ENCODE measurements around the gene ATG2B. TPM values are rescaled to one million over a fixed set of nuclear protein-coding genes. Genes with fewer than 3 reads are reported as not detected.

ATG2B gene
- total RNA-seq, 1 donor from 2014 or later = 19.9 TPM

GRCh38 chr14:96238676-96239265 lies 124.4 kb downstream of the ATG2B start:
- DNase-seq (ENCODE audit: extremely low spot score, unreplicated experiment) = no peak
- Mint-ChIP-seq H3K27ac (no peak overlapping the region), H3K27me3 (no peaks in the 10 kb centered on the region), H3K4me3 (no peak overlapping the region), H3K4me1 (ENCODE audit: unreplicated experiment) (no peaks in the 10 kb centered on the region), H3K9me3 (peaks cover under 1% of the 10 kb centered on the region), H3K36me3 (peaks cover 3% of the 10 kb centered on the region)
- no peak for TF ChIP-seq CTCF (conservative IDR thresholded peaks at IDR 0.05)

GRCh38 chr14:96237641-96238040 lies 125.5 kb downstream of the ATG2B start:
- Mint-ChIP-seq H3K36me3 (peaks cover 3% of the 10 kb centered on the region), H3K9me3 (no peaks in the 10 kb centered on the region), H3K4me1 (ENCODE audit: unreplicated experiment) (no peaks in the 10 kb centered on the region), H3K27me3 (no peaks in the 10 kb centered on the region), H3K4me3 (no peak overlapping the region), H3K27ac (no peak overlapping the region)
- TF ChIP-seq CTCF (conservative IDR thresholded peaks at IDR 0.05) = no peak
- no peak for DNase-seq (ENCODE audit: extremely low spot score, unreplicated experiment)

- Mint-ChIP-seq H3K4me3 (no peak overlapping the region), H3K36me3 (no peaks in the 10 kb centered on the region), H3K27ac (no peak overlapping the region), H3K9me3 (no peaks in the 10 kb centered on the region), H3K4me1 (ENCODE audit: unreplicated experiment) (no peaks in the 10 kb centered on the region), H3K27me3 (no peaks in the 10 kb centered on the region)
- DNase-seq (ENCODE audit: extremely low spot score, unreplicated experiment) = no peak
- no peak for TF ChIP-seq CTCF (conservative IDR thresholded peaks at IDR 0.05)
These were observed 127.7 kb downstream of the ATG2B start for GRCh38 chr14:96235426-96235825.

GRCh38 chr14:96233661-96234060 lies 129.5 kb downstream of the ATG2B start:
- Mint-ChIP-seq H3K36me3 (no peaks in the 10 kb centered on the region), H3K4me3 (no peak overlapping the region), H3K27ac (no peak overlapping the region), H3K27me3 (no peaks in the 10 kb centered on the region), H3K4me1 (ENCODE audit: unreplicated experiment) (no peaks in the 10 kb centered on the region), H3K9me3 (no peaks in the 10 kb centered on the region)
- DNase-seq (ENCODE audit: extremely low spot score, unreplicated experiment) = no peak
- no peak for TF ChIP-seq CTCF (conservative IDR thresholded peaks at IDR 0.05)

- TF ChIP-seq CTCF (conservative IDR thresholded peaks at IDR 0.05) = no peak
- DNase-seq (ENCODE audit: extremely low spot score, unreplicated experiment) = no peak
- Mint-ChIP-seq H3K27ac (no peak overlapping the region), H3K9me3 (no peaks in the 10 kb centered on the region), H3K4me1 (ENCODE audit: unreplicated experiment) (no peaks in the 10 kb centered on the region), H3K4me3 (no peak overlapping the region), H3K36me3 (no peaks in the 10 kb centered on the region), H3K27me3 (no peaks in the 10 kb centered on the region)
These were observed 130.6 kb downstream of the ATG2B start for GRCh38 chr14:96232506-96232905.
